Fibroblast of villous mesenchyme (primary cell): ENCODE measurements around the gene MUC20. TPM values are rescaled to one million over a fixed set of nuclear protein-coding genes. Genes with fewer than 3 reads are reported as not detected.

Experiments used
- DNase-seq: peaks from one replicate; pipeline ENCODE4 v3.0.0-alpha.2; 2010; ENCODE audit warnings: low read depth
- H3K4me3 ChIP-seq: 2 replicates; pipeline ENCODE4 v1.5.1; 2011; ENCODE audit warnings: low read depth, mild to moderate bottlenecking, low read length
- CTCF ChIP-seq: IDR thresholded peaks from 2 replicates; pipeline ENCODE4 v1.5.1; 2012; ENCODE audit warnings: low read depth, mild to moderate bottlenecking, low read length; ENCODE audit not compliant: insufficient read depth
- total RNA-seq: library from RNA; depleted of rRNA; stranded (reverse); fragments of >200 nt; gene quantifications from 2 replicates; pipeline ENCODE4 v1.2.3, GENCODE V29; 2012

Gene MUC20
- total RNA-seq, 1 donor: 0.43 TPM

DNA sequence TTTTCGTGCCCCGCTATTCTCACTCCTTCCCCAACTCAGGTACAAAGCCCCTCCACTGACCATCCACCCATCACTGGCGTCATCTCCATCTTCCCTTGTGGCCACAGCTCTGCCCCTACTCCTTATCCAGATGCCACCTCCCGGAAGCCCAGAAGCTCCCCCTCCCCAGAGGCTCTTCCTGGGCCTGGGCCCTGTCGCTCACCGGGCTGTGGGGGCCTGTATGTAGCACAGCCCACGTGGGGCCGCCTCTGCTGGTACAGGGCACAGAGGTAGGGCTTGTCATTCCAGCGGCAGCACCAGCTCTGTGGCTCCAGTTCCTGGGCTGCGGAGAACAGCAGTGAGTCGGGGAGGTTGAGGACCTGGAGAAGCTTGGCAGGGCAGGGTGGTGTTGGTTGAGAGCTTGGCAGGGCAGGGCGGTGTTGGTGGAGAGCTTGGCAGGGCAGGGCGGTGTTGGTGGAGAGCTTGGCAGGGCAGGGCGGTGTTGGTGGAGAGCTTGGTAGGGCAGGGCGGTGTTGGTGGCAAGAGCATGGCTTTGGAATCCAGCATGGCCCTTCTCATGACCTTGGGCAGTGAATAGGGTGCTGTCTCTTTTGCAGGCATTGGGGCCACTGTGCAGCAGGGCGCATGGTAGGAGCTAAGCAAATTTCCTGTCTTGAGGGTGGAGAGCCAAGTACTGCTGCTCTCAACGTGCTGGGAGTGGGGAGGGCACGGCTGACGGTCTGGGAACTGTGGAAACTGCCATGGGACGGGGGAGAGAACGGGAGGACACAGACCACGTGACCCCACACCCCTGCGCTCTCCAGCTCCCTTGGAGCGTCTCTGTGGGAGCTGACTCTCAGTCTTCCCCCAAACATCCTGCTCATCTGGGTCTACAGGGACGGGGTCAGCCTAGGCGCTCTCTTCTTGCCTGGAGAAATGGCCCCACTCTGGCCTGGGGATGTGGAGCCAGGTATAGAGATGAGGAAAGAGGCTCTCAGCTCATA lies 43.4 kb downstream of the MUC20 start:
- H3K4me3 ChIP-seq: no peak overlapping the region
- no peak for DNase-seq

DNA sequence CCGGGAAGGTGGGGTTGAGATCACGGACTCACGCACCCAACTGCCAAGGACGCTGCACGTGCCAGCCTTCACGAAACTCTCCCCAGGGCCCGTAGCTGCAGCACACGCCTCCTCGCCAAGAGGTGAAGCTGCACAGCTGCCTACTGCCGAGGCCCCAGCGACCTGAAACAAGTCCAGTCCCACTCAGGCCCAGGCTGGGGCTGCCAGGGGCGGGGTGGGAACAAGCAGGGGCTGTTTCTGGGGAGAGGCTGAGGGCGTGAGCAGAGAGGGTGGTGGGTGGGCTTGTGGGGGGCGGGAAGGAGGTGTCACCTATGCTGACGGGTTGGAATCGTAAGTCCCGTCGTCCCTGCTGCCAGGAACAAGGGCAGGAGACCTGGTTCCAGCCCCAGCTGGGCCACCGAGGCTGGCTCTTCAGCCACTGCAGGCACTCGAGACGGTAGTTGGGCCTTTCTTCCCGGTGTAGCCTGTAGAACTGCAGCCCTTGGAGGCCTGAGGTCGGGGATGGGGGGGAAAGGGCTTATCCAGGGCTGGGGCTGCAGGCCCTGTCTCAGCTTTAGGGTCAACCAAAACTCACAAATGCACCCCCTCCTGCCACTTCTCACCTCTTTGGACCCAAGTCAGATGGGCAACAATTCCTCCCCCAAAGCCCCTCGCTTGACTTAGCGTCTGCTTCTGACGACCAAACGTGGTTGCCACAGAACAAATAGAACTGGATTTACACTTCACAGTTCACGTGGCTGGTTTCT lies 44.4 kb downstream of the MUC20 start:
- no peak overlapping the region for H3K4me3 ChIP-seq
- DNase-seq: no peak
- no peak for TF ChIP-seq CTCF

More for the DNA sequence above, 43.4 kb downstream of the MUC20 start:
- TF ChIP-seq CTCF: no peak

GRCh38 chr3:195766671-195767070 lies 45.9 kb downstream of the MUC20 start:
- H3K4me3 ChIP-seq: no peak overlapping the region
- DNase-seq: no peak
- no peak for TF ChIP-seq CTCF

DNA sequence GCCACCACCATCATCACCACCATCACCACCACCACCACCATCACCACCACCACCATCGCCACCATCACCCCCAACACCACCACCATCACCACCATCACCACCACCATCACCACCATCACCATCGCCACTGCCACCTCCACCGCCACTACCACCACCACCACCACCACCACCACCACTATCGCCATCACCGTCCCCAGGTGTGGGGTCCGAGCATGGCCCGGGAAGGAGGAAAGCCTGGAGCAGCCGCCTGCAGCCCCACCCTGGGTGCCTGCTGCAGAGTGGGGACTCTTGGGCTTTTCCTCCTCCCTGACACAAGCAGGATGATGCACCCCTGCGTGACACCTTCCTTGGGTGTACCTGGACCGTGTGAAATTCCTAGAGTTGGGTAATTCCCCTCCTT lies 47.0 kb downstream of the MUC20 start:
- H3K4me3 ChIP-seq: no peak overlapping the region
- no peak for DNase-seq
- no peak for TF ChIP-seq CTCF

DNA sequence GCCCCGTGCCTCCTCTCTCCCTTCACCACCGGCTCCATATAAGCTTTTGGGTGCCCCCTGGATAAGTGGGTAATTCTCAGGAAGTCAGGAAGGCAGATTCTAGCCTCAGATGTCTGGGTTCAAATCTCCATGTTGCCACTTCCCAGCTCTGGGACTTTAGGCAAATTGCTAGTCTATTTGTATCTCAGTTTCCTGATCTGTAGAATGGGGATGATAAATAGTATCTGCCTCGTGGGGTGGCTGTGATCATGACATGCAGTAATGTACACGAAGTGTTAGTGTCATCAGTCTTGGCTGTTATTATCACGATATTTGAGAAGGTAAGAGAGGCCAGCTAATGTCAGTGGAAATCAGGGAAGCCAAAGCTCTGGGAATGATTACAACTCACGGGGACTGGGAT lies 47.6 kb downstream of the MUC20 start:
- H3K4me3 ChIP-seq: no peak overlapping the region
- DNase-seq: no peak
- TF ChIP-seq CTCF: no peak

- no peak for TF ChIP-seq CTCF
- H3K4me3 ChIP-seq: no peak overlapping the region
- DNase-seq: no peak
Measured at GRCh38 chr3:195768831-195769303, 48.1 kb downstream of the MUC20 start.
